GM18508 (cell line): Measurements from ENCODE around the gene TPO.
"Not testable (repeated sequence)": the region's sequence is repeated elsewhere in the genome, so short reads cannot be mapped to it uniquely, and the experiment has no call there.

ENCODE experiments used
- ATAC-seq: cut with Tn5 transposase; IDR thresholded peaks from one replicate; pipeline ENCODE4 v1.9.1; 2021; ENCODE audit warnings: moderate number of reproducible peaks; ENCODE audit not compliant: insufficient read depth, unreplicated experiment

Gene TPO

GRCh38 chr2:1413156-1413710 is at the start of gene TPO:
Gene TPO (plus strand): TSS chr2:1413463. CDS start chr2:1414409, 946 bp downstream.
- no peak for ATAC-seq

- ATAC-seq, result no peak
These were observed 46.6 kb upstream of the TPO start for GRCh38 chr2:1366546-1367134.

GRCh38 chr2:1367601-1368000 is 45.7 kb upstream of the TPO start:
- no peak for ATAC-seq

- ATAC-seq, result no peak
These were observed 43.4 kb upstream of the TPO start for GRCh38 chr2:1369905-1370304.

- ATAC-seq, result no peak
These were observed 42.8 kb upstream of the TPO start for GRCh38 chr2:1370461-1370860.

- no peak for ATAC-seq
These were observed 42.2 kb upstream of the TPO start for GRCh38 chr2:1371082-1371481.

GRCh38 chr2:1373830-1374229 is 39.4 kb upstream of the TPO start:
- no peak for ATAC-seq

GRCh38 chr2:1374287-1374686 is 39.0 kb upstream of the TPO start:
- no peak for ATAC-seq

GRCh38 chr2:1375794-1376193 is 37.5 kb upstream of the TPO start:
- no peak for ATAC-seq

GRCh38 chr2:1377473-1377872 is 35.8 kb upstream of the TPO start:
- ATAC-seq, result no peak

GRCh38 chr2:1378456-1379150 is 34.7 kb upstream of the TPO start:
- no peak for ATAC-seq

- ATAC-seq, result no peak
These were observed 31.6 kb upstream of the TPO start for GRCh38 chr2:1381644-1382043.

GRCh38 chr2:1387954-1388725 is 25.1 kb upstream of the TPO start:
- ATAC-seq, result not testable (repeated sequence)

GRCh38 chr2:1390118-1390517 is 23.1 kb upstream of the TPO start:
- not testable (repeated sequence) for ATAC-seq

GRCh38 chr2:1393321-1393720 is 19.9 kb upstream of the TPO start:
- no peak for ATAC-seq

GRCh38 chr2:1394709-1395408 is 18.4 kb upstream of the TPO start:
- no peak for ATAC-seq

GRCh38 chr2:1397350-1397749 is 15.9 kb upstream of the TPO start:
- no peak for ATAC-seq

- ATAC-seq, result no peak
These were observed 15.1 kb upstream of the TPO start for GRCh38 chr2:1398191-1398590.

- ATAC-seq, result no peak
These were observed 12.1 kb upstream of the TPO start for GRCh38 chr2:1400943-1401735.

- no peak for ATAC-seq
These were observed 11.2 kb upstream of the TPO start for GRCh38 chr2:1402064-1402463.
